Prostate gland (tissue), 2 donors: ENCODE results near the gene AFAP1. TPM values are rescaled to one million over a fixed set of nuclear protein-coding genes. Genes with fewer than 3 reads are reported as not detected.

Experiments
- DNase-seq: peaks from one replicate; pipeline ENCODE4 v3.0.0-alpha.2; 2019; ENCODE audit warnings: low spot score
- H3K27ac ChIP-seq, 2 donors: fragments of 200-600 bp; sonication (generic); 2 replicates each; pipeline ENCODE4 v1.5.1; 2017 to 2019
- H3K27me3 ChIP-seq: fragments of 200-600 bp; sonication (generic); replicated peaks from 2 replicates; pipeline ENCODE4 v1.5.1; 2019; ENCODE audit not compliant: insufficient read depth
- H3K36me3 ChIP-seq, 2 donors: fragments of 200-600 bp; sonication (generic); 1 replicate in 1 of 2; 2 replicates in 1 of 2; pipeline versions ENCODE4 v1.5.1 to v1.8.1; 2017 to 2019
- H3K4me1 ChIP-seq: fragments of 200-600 bp; sonication (generic); replicated peaks from 2 replicates; pipeline ENCODE4 v1.5.1; 2019
- H3K4me3 ChIP-seq, 2 donors: fragments of 200-600 bp; sonication (generic); 2 replicates each; pipeline ENCODE4 v1.5.1; 2017 to 2019
- H3K9me3 ChIP-seq: fragments of 200-600 bp; sonication (generic); 2 replicates; pipeline ENCODE4 v1.5.1; 2017
- POLR2A ChIP-seq: fragments of 450-650 bp; IDR thresholded peaks from one replicate; pipeline ENCODE4 v1.6.1; 2016; ENCODE audit warnings: antibody characterized with exemption, mild to moderate bottlenecking
- POLR2AphosphoS5 ChIP-seq: sonication (generic); formaldehyde crosslinking; IDR thresholded peaks from one replicate; pipeline ENCODE4 v1.6.1; 2017; ENCODE audit warnings: antibody characterized with exemption
- WGBS: methylation state at CpG from one replicate; pipeline ENCODE4 v1.1.5; 2018; 5-methylcytosine and 5-hydroxymethylcytosine counted together
- intact Hi-C: fragments of 100-400 bp; cut with DNase I; formaldehyde crosslinking; loops from one replicate; pipeline ENCODE4 v1.14.2; 2022
- total RNA-seq, 2 donors: library from RNA; depleted of rRNA; stranded (reverse); fragments of >200 nt; gene quantifications; one replicate each; pipeline ENCODE4 v1.1.0, GENCODE V29; 2016
- TF ChIP-seq, protein P1 (sequence below), 4 experiments: fragments of 200-600 bp in 2 of 4; fragments of 450-650 bp in 2 of 4; sonication (generic) in 2 of 4; IDR thresholded peaks; 1 replicate in 3 of 4; 2 replicates in 1 of 4; pipeline ENCODE4 v1.5.1; 2016 to 2019; ENCODE audit warnings: antibody characterized with exemption in 4 of 4, mild to moderate bottlenecking in 2 of 4, moderate library complexity in 2 of 4

Gene AFAP1
- total RNA-seq, 2 donors from 2014 or later = 17.5 to 19.8 TPM

- Histone ChIP-seq H3K9me3 (no peaks in the 10 kb centered on the region), H3K36me3 (no peaks in the 10 kb centered on the region), H3K4me1 (no peaks in the 10 kb centered on the region), H3K27me3 (no peaks in the 10 kb centered on the region), H3K4me3 (no peak overlapping the region), H3K27ac (no peak overlapping the region)
- no peak for DNase-seq
- WGBS = 95% methylated on average over 18 of the region's 18 CpGs
- TF ChIP-seq, protein P1, sequence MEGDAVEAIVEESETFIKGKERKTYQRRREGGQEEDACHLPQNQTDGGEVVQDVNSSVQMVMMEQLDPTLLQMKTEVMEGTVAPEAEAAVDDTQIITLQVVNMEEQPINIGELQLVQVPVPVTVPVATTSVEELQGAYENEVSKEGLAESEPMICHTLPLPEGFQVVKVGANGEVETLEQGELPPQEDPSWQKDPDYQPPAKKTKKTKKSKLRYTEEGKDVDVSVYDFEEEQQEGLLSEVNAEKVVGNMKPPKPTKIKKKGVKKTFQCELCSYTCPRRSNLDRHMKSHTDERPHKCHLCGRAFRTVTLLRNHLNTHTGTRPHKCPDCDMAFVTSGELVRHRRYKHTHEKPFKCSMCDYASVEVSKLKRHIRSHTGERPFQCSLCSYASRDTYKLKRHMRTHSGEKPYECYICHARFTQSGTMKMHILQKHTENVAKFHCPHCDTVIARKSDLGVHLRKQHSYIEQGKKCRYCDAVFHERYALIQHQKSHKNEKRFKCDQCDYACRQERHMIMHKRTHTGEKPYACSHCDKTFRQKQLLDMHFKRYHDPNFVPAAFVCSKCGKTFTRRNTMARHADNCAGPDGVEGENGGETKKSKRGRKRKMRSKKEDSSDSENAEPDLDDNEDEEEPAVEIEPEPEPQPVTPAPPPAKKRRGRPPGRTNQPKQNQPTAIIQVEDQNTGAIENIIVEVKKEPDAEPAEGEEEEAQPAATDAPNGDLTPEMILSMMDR (IDR thresholded peaks at IDR 0.05) = no peak
- intact Hi-C loops = no loop called here
Observed at GRCh38 chr4:7741946-7742806, 197.5 kb downstream of the AFAP1 start.

- H3K4me1 ChIP-seq = no peaks in the 10 kb centered on the region
- no peaks in the 10 kb centered on the region for H3K9me3 ChIP-seq
- no peak overlapping the region for H3K27ac ChIP-seq
- DNase-seq = no peak
- no peaks in the 10 kb centered on the region for H3K27me3 ChIP-seq
- no peak overlapping the region for H3K4me3 ChIP-seq
- WGBS = 94% methylated on average over 19 of the region's 19 CpGs
- TF ChIP-seq POLR2AphosphoS5 (no peak), POLR2A (no peak)
- TF ChIP-seq, protein P1 (IDR thresholded peaks at IDR 0.05) = no peak
- no peaks in the 10 kb centered on the region for H3K36me3 ChIP-seq
- intact Hi-C loops = no loop called here
Observed at GRCh38 chr4:7740866-7741525, 198.7 kb downstream of the AFAP1 start.

DNA sequence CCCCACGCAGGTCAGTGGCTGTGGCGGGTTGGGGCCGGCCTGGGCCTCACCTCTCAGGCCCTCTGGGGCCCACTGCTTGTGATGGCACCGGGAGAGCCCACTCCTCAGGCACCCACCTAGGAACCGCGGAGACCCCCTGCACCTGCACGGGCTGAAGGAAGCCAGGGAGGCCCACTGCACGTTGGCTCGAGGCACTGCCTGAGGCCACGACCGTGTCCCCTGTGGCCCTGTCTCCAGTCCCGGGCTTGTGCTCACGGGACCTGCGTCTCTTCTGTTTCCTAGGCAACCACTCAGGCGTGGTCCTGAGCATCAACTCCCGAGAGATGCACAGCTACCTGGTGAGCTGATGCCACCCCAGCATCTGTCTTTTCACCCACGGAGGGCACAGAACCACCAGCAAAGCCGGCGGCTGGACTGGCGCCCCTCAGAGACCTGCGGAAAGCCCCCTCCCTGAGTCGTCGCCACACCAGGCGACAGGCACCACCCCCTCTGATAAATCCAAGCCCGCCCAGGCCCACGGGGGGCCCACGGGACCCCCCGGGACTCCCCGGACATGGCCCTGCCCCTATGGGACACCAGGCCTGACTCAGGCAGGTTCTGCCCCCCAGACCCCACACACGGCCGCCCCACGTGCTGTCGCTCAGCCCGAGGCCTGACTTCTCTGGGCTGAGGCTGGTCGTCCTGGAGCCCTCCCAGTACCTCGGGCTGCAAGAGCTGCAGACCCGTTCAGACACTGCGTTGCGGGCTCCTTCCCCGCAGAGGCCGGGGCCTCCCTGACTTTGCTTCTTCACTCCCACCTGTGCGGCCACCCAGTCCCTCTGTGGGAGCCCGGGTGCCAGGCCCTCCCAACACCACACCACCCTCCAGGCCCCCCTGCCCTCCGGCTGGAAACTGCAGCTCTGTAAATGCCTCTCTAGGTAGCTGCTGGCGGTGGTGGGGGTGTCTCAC, 199.5 kb downstream of the AFAP1 start:
- 94% methylated on average over 42 of the region's 45 CpGs for WGBS
- H3K36me3 ChIP-seq = no peaks in the 10 kb centered on the region

GRCh38 chr4:7739077-7739917, 200.4 kb downstream of the AFAP1 start:
- Histone ChIP-seq H3K27ac (no peak overlapping the region), H3K4me3 (no peak overlapping the region), H3K4me1 (no peaks in the 10 kb centered on the region), H3K9me3 (no peaks in the 10 kb centered on the region), H3K36me3 (no peaks in the 10 kb centered on the region), H3K27me3 (no peaks in the 10 kb centered on the region)
- TF ChIP-seq, protein P1 (IDR thresholded peaks at IDR 0.05) = no peak
- TF ChIP-seq POLR2A = no peak
- TF ChIP-seq POLR2AphosphoS5 = no peak
- DNase-seq = no peak
- intact Hi-C loops = no loop called here
- WGBS = 95% methylated on average over 35 of the region's 37 CpGs

More for the DNA sequence above, 199.5 kb downstream of the AFAP1 start:
- H3K4me1 ChIP-seq = no peaks in the 10 kb centered on the region
- TF ChIP-seq, protein P1 (IDR thresholded peaks at IDR 0.05) = no peak
- TF ChIP-seq POLR2A (no peak), POLR2AphosphoS5 (no peak)
- no peaks in the 10 kb centered on the region for H3K27me3 ChIP-seq
- no peak for DNase-seq
- H3K4me3 ChIP-seq = no peak overlapping the region
- H3K9me3 ChIP-seq = no peaks in the 10 kb centered on the region
- H3K27ac ChIP-seq = no peak overlapping the region
- intact Hi-C loops = no loop called here
